HepG2 (cell line): ENCODE measurements around the gene RAB23. TPM values are rescaled to one million over a fixed set of nuclear protein-coding genes. Genes with fewer than 3 reads are reported as not detected.

Source experiments
- AGO2 ChIP-seq: fragments of 200-400 bp; formaldehyde crosslinking; optimal IDR thresholded peaks from 2 replicates; pipeline ENCODE3; 2017; ENCODE audit warnings: mild to moderate bottlenecking, low read depth, low read length, moderate library complexity
- AKAP8 ChIP-seq: sonication (generic); formaldehyde crosslinking; IDR thresholded peaks from 2 replicates; pipeline ENCODE4 v1.5.1; 2020; ENCODE audit warnings: mild to moderate bottlenecking, missing genetic modification reagents
- KAT7 ChIP-seq: IDR thresholded peaks from 2 replicates; pipeline ENCODE4 v1.6.1; 2018; ENCODE audit warnings: borderline replicate concordance, missing compliant biosample characterization
- MAFG ChIP-seq: sonication (generic); formaldehyde crosslinking; IDR thresholded peaks from 2 replicates; pipeline ENCODE4 v1.5.1; 2020; ENCODE audit warnings: mild to moderate bottlenecking, missing genetic modification reagents
- NFYC ChIP-seq: IDR thresholded peaks from 2 replicates; pipeline ENCODE4 v1.6.1; 2016; ENCODE audit warnings: missing genetic modification reagents, missing compliant biosample characterization
- ONECUT2 ChIP-seq: sonication (generic); formaldehyde crosslinking; IDR thresholded peaks from 2 replicates; pipeline ENCODE4 v1.4.0; 2020; ENCODE audit warnings: missing genetic modification reagents
- RCOR2 ChIP-seq: IDR thresholded peaks from 2 replicates; pipeline ENCODE4 v1.6.1; 2016; ENCODE audit warnings: missing biosample characterization, missing genetic modification reagents
- SAP130 ChIP-seq: IDR thresholded peaks from 2 replicates; pipeline ENCODE4 v1.6.1; 2016; ENCODE audit warnings: low read depth
- SETDB1 ChIP-seq: sonication (generic); formaldehyde crosslinking; IDR thresholded peaks from 2 replicates; pipeline ENCODE4 v1.5.1; 2020; ENCODE audit warnings: missing genetic modification reagents, mild to moderate bottlenecking, borderline replicate concordance
- SIX4 ChIP-seq: sonication (generic); formaldehyde crosslinking; IDR thresholded peaks from 2 replicates; pipeline ENCODE4 v1.4.0; 2020; ENCODE audit warnings: missing genetic modification reagents
- TERF1 ChIP-seq: sonication (generic); formaldehyde crosslinking; IDR thresholded peaks from 2 replicates; pipeline ENCODE4 v1.8.0; 2022; ENCODE audit warnings: mild to moderate bottlenecking, missing genetic modification reagents, moderate library complexity
- TOE1 ChIP-seq: sonication (generic); formaldehyde crosslinking; IDR thresholded peaks from 2 replicates; pipeline ENCODE4 v1.4.0; 2020; ENCODE audit warnings: mild to moderate bottlenecking, missing genetic modification reagents
- TRIM24 ChIP-seq: sonication (generic); formaldehyde crosslinking; IDR thresholded peaks from 2 replicates; pipeline ENCODE4 v1.8.0; 2022; ENCODE audit warnings: mild to moderate bottlenecking, missing genetic modification reagents
- YEATS4 ChIP-seq: sonication (generic); formaldehyde crosslinking; IDR thresholded peaks from 2 replicates; pipeline ENCODE4 v1.4.0; 2020; ENCODE audit warnings: missing genetic modification reagents, borderline replicate concordance
- ZC3H13 ChIP-seq: sonication (generic); formaldehyde crosslinking; IDR thresholded peaks from 2 replicates; pipeline ENCODE4 v1.8.1; 2023; ENCODE audit warnings: mild to moderate bottlenecking, missing genetic modification reagents, moderate library complexity
- ZFP36 ChIP-seq: fragments of 150-350 bp; IDR thresholded peaks from 2 replicates; pipeline ENCODE4 v1.6.1; 2018; ENCODE audit warnings: borderline replicate concordance, low read length, low read depth; ENCODE audit not compliant: partially characterized antibody
- ZNF251 ChIP-seq: sonication (generic); formaldehyde crosslinking; IDR thresholded peaks from 2 replicates; pipeline ENCODE4 v1.9.0; 2021; ENCODE audit warnings: mild to moderate bottlenecking, missing genetic modification reagents
- ZNF30 ChIP-seq: sonication (generic); formaldehyde crosslinking; IDR thresholded peaks from 2 replicates; pipeline ENCODE4 v1.5.0; 2020; ENCODE audit warnings: mild to moderate bottlenecking, missing genetic modification reagents
- ZNF317 ChIP-seq: sonication (generic); formaldehyde crosslinking; IDR thresholded peaks from 2 replicates; pipeline ENCODE4 v1.5.0; 2020; ENCODE audit warnings: mild to moderate bottlenecking, missing genetic modification reagents
- ZNF333 ChIP-seq: sonication (generic); formaldehyde crosslinking; IDR thresholded peaks from 2 replicates; pipeline ENCODE4 v1.4.0; 2020; ENCODE audit warnings: mild to moderate bottlenecking, missing genetic modification reagents, borderline replicate concordance
- ZNF350 ChIP-seq: sonication (generic); formaldehyde crosslinking; IDR thresholded peaks from 2 replicates; pipeline ENCODE4 v1.4.0; 2020; ENCODE audit warnings: mild to moderate bottlenecking, low read depth, missing genetic modification reagents, borderline replicate concordance
- ZNF576 ChIP-seq: sonication (generic); formaldehyde crosslinking; IDR thresholded peaks from 2 replicates; pipeline ENCODE4 v1.4.0; 2020; ENCODE audit warnings: mild to moderate bottlenecking, missing genetic modification reagents
- ZNF607 ChIP-seq: sonication (generic); formaldehyde crosslinking; IDR thresholded peaks from 2 replicates; pipeline ENCODE4 v1.5.1; 2020; ENCODE audit warnings: missing genetic modification reagents, mild to moderate bottlenecking, borderline replicate concordance
- ZNF737 ChIP-seq: sonication (generic); formaldehyde crosslinking; IDR thresholded peaks from 2 replicates; pipeline ENCODE4 v1.5.0; 2020; ENCODE audit warnings: missing genetic modification reagents, mild to moderate bottlenecking, borderline replicate concordance
- polyA plus RNA-seq, 8 experiments: library from polyadenylated mRNA; depleted of rRNA in 3 of 8; stranded (reverse) in 7 of 8; unstranded in 1 of 8; fragments of >200 nt; fragmentation: Illumina TruSeq in 4 of 8; extraction: Trizol in 4 of 8; gene quantifications; 2 replicates each; pipeline versions ENCODE4 v1.2.1 to v1.2.3, GENCODE V29; 2011 to 2016; ENCODE audit warnings: low read depth in 4 of 8, missing spikeins in 1 of 8, mixed read lengths in 1 of 8; ENCODE audit not compliant: insufficient read depth in 1 of 8
- total RNA-seq, 5 experiments: library from RNA; depleted of rRNA; stranded (reverse); fragments of >200 nt; fragmentation: Illumina TruSeq; extraction: Trizol; gene quantifications; 2 replicates each; pipeline ENCODE4 v1.2.3, GENCODE V29; 2016; ENCODE audit warnings: low read depth in 1 of 5
- TF ChIP-seq, protein P1 (sequence below): sonication (generic); formaldehyde crosslinking; IDR thresholded peaks from 2 replicates; pipeline ENCODE4; 2020; ENCODE audit warnings: missing genetic modification reagents, mild to moderate bottlenecking, borderline replicate concordance

The RAB23 gene
- total and polyA plus RNA-seq, 2 of the 13 experiments (the other 11 are each of a cell fraction or from before 2014, with no cell fraction given): 5.5 to 16.4 TPM

GRCh38 chr6:57172136-57173055 is 49.7 kb downstream of the RAB23 start, which contains the start of gene BAG2 (continued):
- TF ChIP-seq ZFP36 (no peak), ZNF30 (CRISPR knock-in tag) (0 out of 2 replicates have a peak, but pooled peaks have one; percentile 27), MAFG (no peak), SIX4 (no peak), ZNF607 (CRISPR knock-in tag) (peak; percentile 89), ZNF317 (CRISPR knock-in tag) (peak; percentile 61), YEATS4 (CRISPR knock-in tag) (peak; percentile 98), NFYC (CRISPR knock-in tag) (0 out of 2 replicates have a peak, but pooled peaks have one; percentile 15), ZNF251 (CRISPR knock-in tag) (0 out of 2 replicates have a peak, but pooled peaks have one; percentile 80), ZNF737 (CRISPR knock-in tag) (no peak), KAT7 (CRISPR knock-in tag) (peak; percentile 71), ONECUT2 (CRISPR knock-in tag) (no peak), SAP130 (CRISPR knock-in tag) (peak; percentile 89), TRIM24 (CRISPR knock-in tag) (no peak), ZNF350 (CRISPR knock-in tag) (peak; percentile 15; the same call in 1 of the 2 replicates), ZNF333 (CRISPR knock-in tag) (peak; percentile 90; the same call in 1 of the 2 replicates), AGO2 (peak; percentile 99), TOE1 (CRISPR knock-in tag) (peak; percentile 74; the same call in 1 of the 2 replicates), RCOR2 (CRISPR knock-in tag) (no peak), SETDB1 (no peak), TERF1 (CRISPR knock-in tag) (peak; percentile 90; the same call in 1 of the 2 replicates), ZNF576 (CRISPR knock-in tag) (peak; percentile 93), AKAP8 (CRISPR knock-in tag) (peak; percentile 71), ZC3H13 (peak; percentile 89)
- TF ChIP-seq, protein P1, sequence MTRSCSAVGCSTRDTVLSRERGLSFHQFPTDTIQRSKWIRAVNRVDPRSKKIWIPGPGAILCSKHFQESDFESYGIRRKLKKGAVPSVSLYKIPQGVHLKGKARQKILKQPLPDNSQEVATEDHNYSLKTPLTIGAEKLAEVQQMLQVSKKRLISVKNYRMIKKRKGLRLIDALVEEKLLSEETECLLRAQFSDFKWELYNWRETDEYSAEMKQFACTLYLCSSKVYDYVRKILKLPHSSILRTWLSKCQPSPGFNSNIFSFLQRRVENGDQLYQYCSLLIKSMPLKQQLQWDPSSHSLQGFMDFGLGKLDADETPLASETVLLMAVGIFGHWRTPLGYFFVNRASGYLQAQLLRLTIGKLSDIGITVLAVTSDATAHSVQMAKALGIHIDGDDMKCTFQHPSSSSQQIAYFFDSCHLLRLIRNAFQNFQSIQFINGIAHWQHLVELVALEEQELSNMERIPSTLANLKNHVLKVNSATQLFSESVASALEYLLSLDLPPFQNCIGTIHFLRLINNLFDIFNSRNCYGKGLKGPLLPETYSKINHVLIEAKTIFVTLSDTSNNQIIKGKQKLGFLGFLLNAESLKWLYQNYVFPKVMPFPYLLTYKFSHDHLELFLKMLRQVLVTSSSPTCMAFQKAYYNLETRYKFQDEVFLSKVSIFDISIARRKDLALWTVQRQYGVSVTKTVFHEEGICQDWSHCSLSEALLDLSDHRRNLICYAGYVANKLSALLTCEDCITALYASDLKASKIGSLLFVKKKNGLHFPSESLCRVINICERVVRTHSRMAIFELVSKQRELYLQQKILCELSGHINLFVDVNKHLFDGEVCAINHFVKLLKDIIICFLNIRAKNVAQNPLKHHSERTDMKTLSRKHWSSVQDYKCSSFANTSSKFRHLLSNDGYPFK (CRISPR knock-in tag): peak; percentile 46; the same call in 1 of the 2 replicates
